Kidney tubule cell (primary cell): ENCODE results near the gene FSD2.
"Not testable (repeated sequence)": the region's sequence is repeated elsewhere in the genome, so short reads cannot be mapped to it uniquely, and the experiment has no call there.

Experiments
- DNase-seq: peaks from one replicate; pipeline ENCODE4 v3.0.0-alpha.2; 2018; ENCODE audit warnings: low spot score

FSD2 gene

GRCh38 chr15:82830427-82831173 is 24.7 kb upstream of the FSD2 start:
- peak; percentile 91 for DNase-seq

- no peak for DNase-seq
These were observed 23.4 kb upstream of the FSD2 start for GRCh38 chr15:82829234-82829633.

GRCh38 chr15:82828075-82828474 is 22.2 kb upstream of the FSD2 start:
- peak; percentile 88 for DNase-seq

GRCh38 chr15:82823049-82823448 is 17.2 kb upstream of the FSD2 start:
- no peak for DNase-seq

GRCh38 chr15:82821851-82822250 is 16.0 kb upstream of the FSD2 start:
- DNase-seq: not testable (repeated sequence)

GRCh38 chr15:82821396-82821795 is 15.5 kb upstream of the FSD2 start:
- DNase-seq: peak; percentile 83

- no peak for DNase-seq
These were observed 14.3 kb upstream of the FSD2 start for GRCh38 chr15:82820128-82820527.

GRCh38 chr15:82812994-82813393 is 7.1 kb upstream of the FSD2 start:
- DNase-seq: no peak

GRCh38 chr15:82810890-82811426 is 5.1 kb upstream of the FSD2 start:
- peak; percentile 48 for DNase-seq

- peak; percentile 66 for DNase-seq
These were observed 4.4 kb upstream of the FSD2 start for GRCh38 chr15:82810061-82810889.

GRCh38 chr15:82809308-82810060 is 3.6 kb upstream of the FSD2 start, which contains the start of gene WHAMM:
Gene WHAMM, plus strand, starts transcription at chr15:82809628. Its CDS starts 99 bp downstream, at chr15:82809727.
- peak; percentile 99 for DNase-seq

GRCh38 chr15:82808634-82809041 is 2.8 kb upstream of the FSD2 start:
- DNase-seq: peak; percentile 10

- peak; percentile 25 for DNase-seq
These were observed 2.2 kb upstream of the FSD2 start for GRCh38 chr15:82807920-82808633.

- no peak for DNase-seq
These were observed 1.3 kb downstream of the FSD2 start for GRCh38 chr15:82804575-82804949.

GRCh38 chr15:82803793-82804574 is 1.9 kb downstream of the FSD2 start:
- peak; percentile 86 for DNase-seq

GRCh38 chr15:82802497-82802896 is 3.4 kb downstream of the FSD2 start:
- DNase-seq: no peak

- no peak for DNase-seq
These were observed 6.6 kb downstream of the FSD2 start for GRCh38 chr15:82799183-82799841.

GRCh38 chr15:82798531-82799166 is 7.2 kb downstream of the FSD2 start:
- DNase-seq: no peak

- no peak for DNase-seq
These were observed 7.8 kb downstream of the FSD2 start for GRCh38 chr15:82798104-82798503.

GRCh38 chr15:82793737-82794136 is 12.1 kb downstream of the FSD2 start:
- DNase-seq: no peak
